GM19452 (cell line): ENCODE data around the gene PIH1D1.
A peak's percentile ranks its signal among the peaks of the same experiment; 100 is the strongest.
"Not testable (repeated sequence)": the region's sequence is repeated elsewhere in the genome, so short reads cannot be mapped to it uniquely, and the experiment has no call there.

Experiments used
- ATAC-seq: cut with Tn5 transposase; IDR thresholded peaks from one replicate; pipeline ENCODE4 v1.9.1; 2021; ENCODE audit not compliant: unreplicated experiment

The PIH1D1 gene

DNA sequence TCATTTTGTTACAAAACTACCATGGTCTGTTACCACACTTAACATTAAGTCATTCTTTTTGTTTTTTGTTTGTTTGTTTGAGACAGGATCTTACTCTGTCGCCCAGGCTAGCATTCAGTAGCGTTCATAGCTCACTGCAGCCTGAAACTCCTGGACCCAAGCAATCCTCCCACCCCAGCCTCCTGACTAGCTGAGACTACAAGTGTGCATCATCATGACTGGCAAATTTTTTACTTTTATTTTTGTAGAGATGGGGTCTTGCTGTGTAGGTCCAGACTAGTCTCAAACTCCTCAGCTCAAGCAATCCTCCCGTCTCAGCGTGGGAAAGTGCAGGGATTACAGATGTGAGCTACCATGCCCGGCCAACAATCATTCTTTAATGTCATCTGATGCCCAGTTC, 4.7 kb upstream of the PIH1D1 start:
- ATAC-seq = no peak

DNA sequence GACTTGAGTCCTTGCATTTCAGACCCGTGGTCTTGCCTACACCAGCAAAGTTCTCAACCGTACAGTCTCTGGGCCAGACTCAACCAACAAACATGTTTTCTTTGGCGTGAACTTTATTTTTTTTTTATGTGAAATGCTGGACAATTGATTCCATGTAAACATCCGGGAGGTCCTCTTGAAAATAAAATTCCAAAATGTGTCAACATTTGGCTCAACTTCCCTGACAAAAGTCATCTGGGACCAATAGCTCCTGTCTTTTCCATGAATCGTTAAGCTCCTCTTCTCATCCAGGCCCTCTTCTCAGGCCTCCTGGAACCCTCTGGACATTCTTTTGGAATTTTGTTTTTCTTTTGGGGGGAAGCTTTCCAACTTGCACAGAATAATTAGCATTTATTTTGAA, 4.2 kb upstream of the PIH1D1 start:
- no peak for ATAC-seq

DNA sequence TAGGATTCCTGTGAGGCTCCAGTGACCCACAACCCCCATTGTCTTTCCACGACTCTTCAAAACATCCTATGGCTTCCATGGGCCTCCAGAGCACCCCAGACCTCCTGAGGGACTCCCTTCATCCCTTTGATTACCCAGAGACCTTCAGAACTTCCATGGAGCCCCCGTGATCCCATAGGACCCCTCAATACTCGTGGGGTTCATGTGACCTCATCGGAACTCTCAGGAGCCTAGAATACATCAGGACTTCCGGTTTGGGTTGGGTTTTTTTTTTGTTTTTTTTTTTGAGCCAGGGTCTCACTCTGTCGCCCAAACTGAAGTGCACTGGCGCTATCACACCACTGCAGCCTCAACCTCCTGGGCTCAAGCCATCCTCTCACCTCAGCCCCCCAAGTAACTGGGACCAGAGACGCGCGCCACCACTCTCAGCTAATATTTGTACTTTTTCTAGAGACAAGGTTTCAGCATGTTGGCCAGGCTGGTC, 2.2 kb upstream of the PIH1D1 start:
- ATAC-seq = no peak

DNA sequence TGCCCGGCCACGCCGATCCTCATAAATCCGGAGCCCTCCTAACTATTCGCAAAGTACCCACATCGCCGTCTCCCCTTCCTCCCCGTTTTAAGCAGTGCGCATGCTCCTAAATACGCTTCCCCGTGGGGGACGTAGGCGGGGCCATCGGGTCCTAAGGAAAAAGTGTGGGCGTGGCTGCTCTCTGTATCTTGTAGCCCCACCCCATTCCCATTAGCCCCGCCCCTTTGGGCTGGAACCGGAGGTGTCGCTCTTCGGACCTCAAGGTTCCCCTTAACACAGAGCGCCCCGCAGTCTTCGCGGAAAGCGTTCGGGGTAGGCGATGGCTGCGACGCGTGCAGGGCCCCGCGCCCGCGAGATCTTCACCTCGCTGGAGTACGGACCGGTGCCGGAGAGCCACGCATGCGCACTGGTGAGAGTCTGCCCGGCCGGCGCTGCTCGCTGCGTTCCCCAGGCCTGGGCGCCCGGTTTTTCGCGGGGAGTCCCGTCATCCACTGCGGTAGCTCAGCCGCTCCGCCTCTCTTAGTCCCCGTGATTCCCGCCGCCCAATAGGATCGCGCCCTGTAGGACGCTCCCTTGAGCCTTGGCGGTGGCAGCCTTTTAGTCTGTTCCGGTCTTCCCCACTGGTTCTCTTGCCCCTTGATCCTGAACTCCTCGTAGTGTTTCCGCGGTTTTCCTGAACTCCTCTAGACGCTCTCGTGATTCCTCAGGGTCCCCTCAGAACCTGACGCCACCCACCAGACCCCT, 1.6 kb upstream of the PIH1D1 start, which contains the start of gene ALDH16A1:
Gene ALDH16A1 (plus strand): TSS at position 213 of the 744 bp plus-strand sequence. CDS start 107 bp downstream, at position 320.
- ATAC-seq = peak; percentile 88

DNA sequence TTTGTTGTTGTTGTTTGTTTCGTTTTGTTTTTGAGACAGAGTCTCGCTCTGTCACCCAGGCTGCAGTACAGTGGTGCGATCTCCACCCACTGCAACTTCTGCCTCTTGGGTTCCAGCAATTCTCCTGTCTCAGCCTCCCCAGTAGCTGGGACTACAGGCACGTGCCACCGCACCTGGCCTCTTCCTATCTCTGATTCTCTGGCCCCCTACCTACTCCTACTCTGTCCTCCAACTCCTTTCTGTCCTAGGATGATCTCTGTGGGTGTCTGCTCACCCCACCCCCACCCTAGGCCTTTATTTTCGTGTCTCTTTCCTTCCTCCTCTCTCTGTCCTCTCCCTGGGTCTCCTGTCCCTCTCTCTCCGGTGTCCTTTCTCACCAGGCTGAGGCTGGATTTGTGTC, 1.2 kb downstream of the PIH1D1 start:
- ATAC-seq = no peak

DNA sequence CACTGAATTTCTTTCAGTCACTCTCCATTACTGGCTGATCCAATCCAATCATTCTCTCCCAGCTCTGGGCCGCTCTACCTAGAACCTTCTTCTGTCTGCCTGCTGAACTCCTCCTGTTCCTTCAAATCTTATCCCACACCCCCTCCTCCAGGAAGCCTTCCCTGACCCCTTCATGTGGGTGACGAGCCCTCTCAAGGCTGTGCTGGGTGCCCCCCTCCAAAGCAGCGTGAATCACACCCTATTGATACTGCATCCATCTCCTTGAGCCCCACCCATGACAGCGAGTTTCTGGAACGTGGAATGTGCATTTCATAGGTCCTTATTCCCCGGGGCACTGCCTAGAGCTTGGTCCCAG, 3.2 kb downstream of the PIH1D1 start:
- no peak for ATAC-seq

DNA sequence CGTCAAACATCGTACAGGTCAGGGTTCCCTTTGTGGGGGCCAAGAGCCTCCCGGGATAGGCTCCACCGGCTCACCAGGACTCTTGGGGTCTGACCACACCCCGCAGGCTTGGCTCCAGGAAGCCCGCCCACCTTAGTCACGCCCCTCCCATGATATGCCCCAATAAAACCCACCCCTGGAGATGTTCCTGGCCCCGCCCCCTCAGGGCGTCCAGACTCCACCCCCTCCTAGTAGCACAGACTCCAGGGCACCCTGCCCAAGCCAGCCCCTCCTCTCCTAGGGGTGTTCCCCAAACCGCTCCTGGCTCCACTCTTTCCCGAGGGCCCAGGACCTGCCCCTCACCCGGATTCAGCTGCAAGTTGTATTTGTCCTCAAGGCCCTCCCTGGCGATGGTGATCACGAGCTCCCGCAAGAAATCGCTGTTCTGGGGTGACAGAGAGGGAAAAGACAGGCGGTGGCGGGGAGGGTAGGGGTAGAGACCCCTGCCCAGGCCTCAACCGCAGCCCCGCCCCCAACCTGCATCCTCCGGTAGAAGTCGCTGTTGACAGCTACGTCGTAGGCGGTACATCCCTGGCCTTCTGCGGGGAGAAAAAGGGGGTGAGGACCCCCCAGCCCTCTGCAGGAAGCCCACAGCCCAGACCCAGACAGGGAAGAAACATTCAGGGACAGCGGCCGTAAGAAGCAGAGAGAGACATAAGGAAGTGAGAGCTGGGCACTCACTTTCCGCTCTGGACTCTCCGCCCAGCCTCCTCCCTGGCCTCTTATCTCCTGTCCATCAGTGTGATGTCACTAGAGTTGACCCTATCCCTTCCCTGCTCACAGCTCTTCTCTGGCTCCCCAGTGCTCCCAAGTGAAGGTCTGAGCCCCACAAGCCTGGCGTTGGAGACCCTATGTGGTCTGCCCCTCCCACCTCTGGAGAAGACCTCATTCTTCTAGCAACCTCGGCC, 3.9 kb downstream of the PIH1D1 start:
- no peak for ATAC-seq

DNA sequence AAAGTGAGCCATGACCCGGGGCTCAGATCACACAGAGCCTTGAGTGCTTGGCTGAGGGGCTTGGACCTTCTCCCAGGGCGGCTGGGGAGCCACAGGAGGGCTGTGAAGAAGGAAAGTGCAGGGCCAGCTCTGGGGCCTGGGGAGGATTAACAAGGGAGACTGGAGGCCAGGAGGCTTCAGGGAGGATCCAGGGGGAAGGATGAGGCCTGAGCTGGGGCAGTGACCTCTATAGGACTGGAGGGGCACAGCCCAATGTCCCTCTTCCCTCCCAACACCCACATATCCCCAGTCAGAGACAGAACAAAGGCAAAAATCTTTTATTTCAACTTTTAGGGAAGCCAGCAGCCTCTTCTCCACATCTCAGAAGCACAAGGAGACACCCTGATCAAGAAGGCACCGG, 5.6 kb downstream of the PIH1D1 start:
- ATAC-seq = no peak

DNA sequence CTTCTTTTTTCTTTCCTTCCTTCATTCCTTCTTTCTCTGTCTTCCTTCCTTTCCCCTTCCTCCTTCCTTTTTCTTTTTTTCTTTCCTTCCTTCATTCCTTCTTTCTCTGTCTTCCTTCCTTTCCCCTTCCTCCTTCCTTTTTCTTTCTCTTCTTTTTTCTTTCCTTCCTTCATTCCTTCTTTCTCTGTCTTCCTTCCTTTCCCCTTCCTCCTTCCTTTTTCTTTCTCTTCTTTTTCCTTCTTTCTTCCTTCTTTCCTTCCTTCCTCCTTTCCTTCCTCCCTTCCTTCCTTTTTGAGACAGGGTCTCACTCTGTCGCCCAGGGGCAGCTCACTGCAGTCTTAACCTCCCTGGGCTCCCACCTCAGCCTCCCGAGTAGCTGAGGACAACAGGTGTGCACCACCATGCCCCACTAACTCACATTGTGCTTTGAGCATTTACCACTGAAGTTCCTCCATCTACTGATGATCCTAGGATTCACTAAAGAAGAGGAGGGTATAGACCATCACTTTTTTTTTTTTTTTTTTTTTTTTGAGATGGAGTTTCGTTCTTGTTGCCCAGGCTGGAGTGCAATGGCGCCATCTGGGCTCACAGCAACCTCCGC, 7.4 kb downstream of the PIH1D1 start:
- not testable (repeated sequence) for ATAC-seq

DNA sequence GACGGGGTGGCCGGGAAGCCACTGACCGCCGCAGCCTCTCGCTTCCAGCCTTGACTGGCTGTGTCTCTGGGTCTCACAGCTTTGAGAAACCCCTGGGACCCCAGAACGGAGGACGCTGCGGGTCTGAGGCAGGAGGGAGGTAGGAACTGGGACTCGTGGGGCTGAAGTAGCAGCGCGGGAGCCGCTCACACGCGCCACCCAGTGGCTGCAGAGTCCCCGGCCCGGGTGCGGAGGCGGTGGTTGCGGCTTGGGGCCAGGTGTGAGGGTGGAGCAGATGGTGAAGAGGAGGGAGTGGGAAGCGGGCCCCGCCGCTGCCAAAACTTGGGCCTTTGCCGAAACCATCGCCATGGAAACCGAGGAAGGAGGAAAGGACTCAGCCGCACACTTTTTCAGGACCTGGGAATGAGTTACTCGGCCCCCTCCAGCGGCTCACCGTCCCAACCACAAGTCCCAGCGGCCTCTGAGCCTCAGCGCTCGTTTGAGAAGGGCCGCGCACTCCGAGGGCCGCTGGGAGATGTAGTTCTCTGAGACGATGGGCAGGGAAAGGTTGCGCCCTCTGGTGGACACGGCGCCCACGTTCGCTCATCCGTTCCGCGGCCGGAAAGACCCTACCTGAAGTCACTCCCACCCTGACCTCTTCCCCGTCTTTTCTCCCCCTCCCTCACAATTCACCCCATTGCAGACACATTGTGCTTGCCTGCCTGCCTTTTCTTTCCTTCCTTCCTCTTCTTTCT, 8.1 kb downstream of the PIH1D1 start:
- ATAC-seq = peak; percentile 71

DNA sequence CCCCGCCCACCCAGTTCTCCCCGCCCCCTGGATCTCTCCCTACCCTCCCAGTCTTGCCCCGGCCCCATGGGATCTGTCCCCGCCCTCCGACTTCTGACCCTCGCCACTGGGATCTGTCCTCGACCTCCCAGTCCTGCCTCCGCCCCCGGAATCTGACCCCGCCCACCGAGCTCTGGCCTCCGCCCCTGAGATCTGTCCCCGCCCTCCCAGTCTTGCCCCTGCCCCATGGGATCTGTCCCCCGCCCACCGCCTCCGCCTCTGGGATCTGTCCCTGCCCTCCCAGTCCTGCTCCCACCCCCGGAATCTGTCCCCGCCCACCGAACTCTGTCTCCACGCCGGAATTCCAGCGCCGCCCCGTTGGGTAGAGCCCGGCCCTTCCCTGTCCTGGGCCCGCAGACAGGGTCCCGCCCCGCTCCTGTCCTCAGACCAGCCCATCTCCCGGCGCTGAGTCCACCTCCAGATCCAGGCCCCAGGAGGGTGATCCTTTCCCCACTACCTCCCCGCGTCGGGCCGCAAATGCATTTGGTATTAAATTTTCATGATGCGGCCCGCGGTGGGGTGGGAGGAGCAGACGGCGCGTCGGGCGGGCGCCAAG, 8.7 kb downstream of the PIH1D1 start:
- no peak for ATAC-seq

DNA sequence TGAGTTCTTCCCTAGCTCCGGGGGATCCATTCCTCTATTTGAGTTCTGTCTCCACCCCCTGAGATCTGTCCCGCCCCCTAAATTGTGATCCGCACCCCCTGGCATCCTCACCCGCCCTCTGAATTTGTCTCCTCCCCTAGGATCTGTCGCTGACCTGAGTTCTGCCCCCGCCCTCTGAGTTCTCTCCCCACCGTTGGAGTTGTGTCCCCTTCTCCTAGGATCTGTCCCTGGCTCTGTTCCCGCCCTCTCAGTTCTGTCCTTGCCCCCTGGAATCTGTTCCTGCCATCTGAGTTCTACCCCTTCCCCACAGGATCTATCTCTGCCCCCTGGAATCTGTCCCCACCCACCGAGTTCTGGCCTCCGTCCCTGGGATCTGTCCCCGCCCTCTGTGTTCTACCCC, 9.3 kb downstream of the PIH1D1 start:
- no peak for ATAC-seq

DNA sequence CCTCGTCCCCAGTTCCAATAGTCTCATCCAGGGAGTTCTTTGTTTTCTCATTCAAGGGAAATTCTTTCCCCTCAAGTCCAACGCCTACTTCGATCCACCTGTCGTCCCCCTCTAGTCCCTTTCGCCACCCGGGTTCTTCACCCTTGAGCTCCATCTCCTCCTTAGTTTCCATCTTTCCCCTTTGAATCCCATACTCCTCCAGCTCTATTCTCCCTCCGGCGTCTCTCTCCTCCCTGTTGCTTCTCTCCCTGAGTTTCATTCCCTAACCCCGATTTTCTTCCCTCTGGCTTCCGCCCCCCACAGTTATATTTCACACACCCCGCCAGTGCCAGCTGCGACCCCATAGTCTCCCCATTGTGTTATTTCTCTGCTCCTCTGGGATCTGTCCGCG, 9.7 kb downstream of the PIH1D1 start:
- ATAC-seq = no peak

DNA sequence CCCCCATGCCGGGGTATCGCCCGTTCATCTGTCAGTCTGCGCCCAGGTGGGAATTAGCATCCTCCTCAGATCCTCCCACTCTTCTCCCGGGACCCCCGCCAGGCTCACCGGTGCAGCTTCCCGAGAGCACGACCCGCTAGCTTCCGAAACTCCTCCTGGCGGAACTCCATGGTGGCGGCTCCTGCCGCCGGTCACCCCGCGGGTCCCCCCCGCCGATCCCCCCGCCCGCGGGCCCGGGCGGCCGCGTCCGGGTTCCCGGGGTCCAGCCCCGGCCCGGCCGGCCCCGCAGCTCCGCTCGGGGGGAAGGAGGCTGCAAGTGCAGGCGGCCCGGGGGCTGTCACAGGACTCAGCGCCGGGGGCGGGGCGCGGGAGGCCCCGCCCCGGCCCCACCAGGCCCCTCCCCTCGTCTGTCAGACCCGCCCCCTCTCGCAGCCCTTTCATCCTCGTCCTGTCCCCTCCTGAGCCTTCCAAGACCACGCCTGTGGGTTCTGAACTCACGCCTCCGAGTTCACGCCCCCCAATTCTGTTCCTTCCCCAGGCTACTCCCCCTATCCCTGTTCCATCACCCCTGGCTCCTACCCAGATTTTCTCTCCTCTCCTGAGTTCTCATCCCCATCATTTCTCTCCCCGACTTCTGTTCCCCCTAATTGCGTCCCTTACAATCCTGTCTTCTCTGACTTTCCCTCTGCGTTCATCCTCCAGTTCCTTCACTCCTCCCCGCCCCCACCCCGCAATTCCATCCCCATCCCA, 10.2 kb downstream of the PIH1D1 start, which contains the start of gene SLC17A7:
Gene SLC17A7 (minus strand): TSS at position 318 of the 750 bp plus-strand sequence. CDS start 148 bp downstream, at position 170.
- no peak for ATAC-seq

DNA sequence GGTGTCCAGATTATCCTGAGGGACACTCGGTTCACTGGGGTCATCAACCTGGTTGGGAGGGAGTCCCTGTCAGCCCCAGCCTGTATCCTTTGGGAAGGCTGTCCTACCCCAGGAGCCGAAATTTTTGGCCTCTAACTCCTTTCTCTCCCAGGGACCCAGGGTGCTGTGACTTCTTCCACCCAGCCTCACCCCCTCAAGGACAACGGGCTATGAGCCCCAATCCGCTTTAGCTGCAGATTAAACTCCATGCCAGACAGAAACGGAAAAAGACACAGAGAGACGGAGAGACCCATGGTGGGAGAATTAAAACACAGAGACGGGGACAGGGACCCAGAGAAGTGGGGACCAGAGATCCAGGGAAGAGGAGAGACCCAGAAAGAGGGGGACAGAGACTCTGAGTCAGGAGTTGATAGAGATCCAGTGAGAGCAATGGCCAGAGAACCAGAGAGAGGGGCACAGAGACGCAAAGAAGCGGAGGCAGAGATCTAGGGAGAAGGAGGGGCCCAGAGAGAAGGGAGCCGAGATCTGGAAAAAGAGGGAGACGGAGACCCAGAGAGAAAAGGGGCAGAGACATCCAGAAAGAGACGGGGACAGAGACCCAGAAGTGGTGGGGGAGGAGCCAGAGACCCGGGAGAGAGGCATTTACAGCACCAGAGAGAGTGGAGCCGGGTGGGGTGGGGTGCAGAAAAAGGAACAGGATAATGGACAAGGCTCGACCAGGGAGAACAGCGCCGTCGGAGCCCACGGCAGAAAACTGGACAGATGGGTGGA, 11.0 kb downstream of the PIH1D1 start:
- no peak for ATAC-seq

DNA sequence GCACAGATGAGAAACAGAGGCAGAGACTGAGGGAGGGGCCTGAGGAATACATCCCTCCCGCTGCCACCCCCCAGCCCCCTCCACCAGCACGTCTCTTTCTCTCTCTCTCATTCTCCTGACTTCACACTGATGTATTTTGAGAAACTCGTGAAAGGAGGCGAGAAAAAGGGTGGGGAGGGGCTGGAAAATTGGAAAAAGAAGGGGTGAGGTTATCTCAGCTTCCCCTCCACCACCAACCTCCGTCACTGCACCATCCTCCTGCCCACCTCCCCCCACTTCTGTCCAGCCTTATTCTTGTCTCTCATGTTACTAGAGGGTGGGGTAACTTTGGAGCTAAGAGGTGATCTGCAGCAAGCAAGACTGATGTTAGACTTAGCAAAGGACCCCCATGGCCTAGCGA, 11.8 kb downstream of the PIH1D1 start:
- ATAC-seq = no peak

DNA sequence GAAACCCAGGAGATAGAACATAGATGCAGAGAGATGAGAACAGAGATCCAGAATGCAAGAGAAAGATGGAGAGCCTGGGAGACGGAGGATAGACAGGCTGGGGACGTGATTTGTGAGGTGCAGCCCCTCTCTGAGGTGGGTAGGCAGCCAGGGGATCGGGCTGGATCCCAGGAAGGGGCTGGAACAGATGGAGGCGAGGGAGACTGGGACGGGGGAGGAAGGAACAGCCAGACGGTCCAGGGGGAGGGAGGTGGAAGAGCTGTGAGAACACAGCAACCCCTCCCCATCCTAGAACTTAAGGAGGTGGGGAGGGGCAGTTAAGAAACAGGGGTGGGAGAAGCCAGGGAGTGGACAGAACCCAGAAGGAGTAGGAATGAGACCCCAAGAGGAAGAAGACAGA, 13.4 kb downstream of the PIH1D1 start:
- ATAC-seq = no peak

DNA sequence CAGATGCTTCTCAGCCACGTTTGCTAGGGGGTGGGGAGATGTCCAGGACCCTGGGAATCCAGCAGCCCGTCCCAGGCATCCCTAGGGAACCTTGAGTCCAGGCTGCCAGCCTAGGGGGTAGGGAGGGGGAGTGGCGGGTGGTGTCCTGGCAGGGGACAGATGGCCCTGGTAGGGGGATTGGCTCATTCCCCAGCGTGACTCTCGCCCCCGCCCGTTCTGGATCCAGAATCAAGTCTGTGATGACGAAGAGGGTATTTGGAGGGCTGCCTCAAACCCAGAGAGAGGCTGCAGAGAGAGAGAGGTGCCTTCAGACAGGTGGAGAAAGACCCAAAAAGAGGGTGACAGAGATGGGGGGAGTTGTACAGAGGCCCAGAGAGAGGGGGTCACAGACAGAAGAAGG, 14.4 kb downstream of the PIH1D1 start:
- ATAC-seq = no peak
